Neural crest cell (in vitro differentiated cells): ENCODE measurements around the gene DLST. TPM values are rescaled to one million over a fixed set of nuclear protein-coding genes. Genes with fewer than 3 reads are reported as not detected.

ENCODE experiments used
- DNase-seq: peaks from one replicate; pipeline ENCODE4 v3.0.0; 2021; ENCODE audit warnings: low read depth, mixed read lengths, low spot score
- H3K27ac Mint-ChIP-seq: one replicate; pipeline ENCODE4 v1.8.0; 2021; ENCODE audit warnings: mild to moderate bottlenecking, mixed read lengths; ENCODE audit not compliant: unreplicated experiment
- H3K27me3 Mint-ChIP-seq: 2 replicates; pipeline ENCODE4 v1.8.0; 2021; ENCODE audit warnings: low read depth, mild to moderate bottlenecking, mixed read lengths
- H3K36me3 Mint-ChIP-seq: 2 replicates; pipeline ENCODE4 v1.8.0; 2021; ENCODE audit warnings: low read depth, mild to moderate bottlenecking, mixed read lengths
- H3K4me1 Mint-ChIP-seq: 2 replicates; pipeline ENCODE4 v1.8.0; 2021; ENCODE audit warnings: mixed read lengths
- H3K4me3 Mint-ChIP-seq: one replicate; pipeline ENCODE4 v1.8.0; 2021; ENCODE audit warnings: mild to moderate bottlenecking, mixed read lengths
- H3K9me3 Mint-ChIP-seq: 2 replicates; pipeline ENCODE4 v1.8.0; 2021; ENCODE audit warnings: mixed read lengths
- total RNA-seq: library from RNA; stranded (reverse); gene quantifications from 2 replicates; pipeline ENCODE4 v1.2.1, GENCODE V29; 2021
- TF ChIP-seq, protein P1 (sequence below): fragments of 200-600 bp; sonication (generic); conservative IDR thresholded peaks from 2 replicates; pipeline ENCODE4 v1.5.0; 2021; ENCODE audit warnings: antibody characterized with exemption, mild to moderate bottlenecking

The DLST gene
- total RNA-seq, 1 donor from 2014 or later = 97.4 TPM

DNA sequence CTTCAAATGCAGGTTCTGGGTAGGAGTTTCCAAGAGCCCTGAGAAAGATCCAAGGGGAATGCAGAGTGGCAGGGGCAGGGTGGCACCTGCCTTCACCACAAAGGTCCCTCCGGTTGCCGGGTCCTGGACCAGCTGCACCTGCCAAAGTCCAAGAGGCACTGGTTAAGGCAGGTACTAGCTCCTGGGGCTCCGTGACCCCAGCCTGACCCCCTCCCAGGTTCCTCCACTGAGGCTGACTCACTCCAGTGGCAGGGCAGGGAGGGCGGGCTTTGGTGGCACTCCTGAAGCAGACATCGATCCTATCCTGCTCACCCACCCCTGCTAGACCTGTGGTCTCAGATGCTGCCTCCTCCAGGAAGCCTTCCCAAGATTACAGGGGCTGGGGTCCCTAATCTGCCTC, 30.0 kb downstream of the DLST start:
- Mint-ChIP-seq H3K4me1 (peaks cover 4% of the 10 kb centered on the region), H3K9me3 (no peaks in the 10 kb centered on the region), H3K27me3 (no peaks in the 10 kb centered on the region), H3K27ac (no peak overlapping the region), H3K4me3 (no peak overlapping the region), H3K36me3 (no peaks in the 10 kb centered on the region)
- TF ChIP-seq, protein P1, sequence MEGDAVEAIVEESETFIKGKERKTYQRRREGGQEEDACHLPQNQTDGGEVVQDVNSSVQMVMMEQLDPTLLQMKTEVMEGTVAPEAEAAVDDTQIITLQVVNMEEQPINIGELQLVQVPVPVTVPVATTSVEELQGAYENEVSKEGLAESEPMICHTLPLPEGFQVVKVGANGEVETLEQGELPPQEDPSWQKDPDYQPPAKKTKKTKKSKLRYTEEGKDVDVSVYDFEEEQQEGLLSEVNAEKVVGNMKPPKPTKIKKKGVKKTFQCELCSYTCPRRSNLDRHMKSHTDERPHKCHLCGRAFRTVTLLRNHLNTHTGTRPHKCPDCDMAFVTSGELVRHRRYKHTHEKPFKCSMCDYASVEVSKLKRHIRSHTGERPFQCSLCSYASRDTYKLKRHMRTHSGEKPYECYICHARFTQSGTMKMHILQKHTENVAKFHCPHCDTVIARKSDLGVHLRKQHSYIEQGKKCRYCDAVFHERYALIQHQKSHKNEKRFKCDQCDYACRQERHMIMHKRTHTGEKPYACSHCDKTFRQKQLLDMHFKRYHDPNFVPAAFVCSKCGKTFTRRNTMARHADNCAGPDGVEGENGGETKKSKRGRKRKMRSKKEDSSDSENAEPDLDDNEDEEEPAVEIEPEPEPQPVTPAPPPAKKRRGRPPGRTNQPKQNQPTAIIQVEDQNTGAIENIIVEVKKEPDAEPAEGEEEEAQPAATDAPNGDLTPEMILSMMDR = no peak
- DNase-seq = no peak

DNA sequence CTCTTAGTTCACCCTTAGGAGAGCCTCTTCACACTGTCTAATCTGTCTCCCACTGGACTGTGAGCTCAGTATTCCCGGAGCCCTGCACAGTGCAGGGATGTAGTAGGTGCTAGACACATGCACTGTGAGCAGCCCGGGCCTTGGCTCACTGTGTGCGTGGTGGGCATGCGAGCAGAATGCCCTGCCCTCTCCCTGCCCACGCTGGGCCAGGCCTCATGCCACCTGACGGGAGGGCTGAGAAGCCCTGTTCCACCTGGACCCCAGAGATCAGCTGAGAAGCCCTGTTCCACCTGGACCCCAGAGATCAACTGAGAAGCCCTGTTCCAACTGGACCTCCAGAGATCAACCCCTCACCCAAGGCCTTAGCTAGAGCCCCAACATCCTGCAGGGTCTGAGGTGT, 30.4 kb downstream of the DLST start:
- Mint-ChIP-seq H3K9me3 (no peaks in the 10 kb centered on the region), H3K4me3 (no peak overlapping the region), H3K4me1 (peaks cover 4% of the 10 kb centered on the region), H3K36me3 (no peaks in the 10 kb centered on the region), H3K27ac (no peak overlapping the region), H3K27me3 (no peaks in the 10 kb centered on the region)
- no peak for DNase-seq
- TF ChIP-seq, protein P1 = no peak

DNA sequence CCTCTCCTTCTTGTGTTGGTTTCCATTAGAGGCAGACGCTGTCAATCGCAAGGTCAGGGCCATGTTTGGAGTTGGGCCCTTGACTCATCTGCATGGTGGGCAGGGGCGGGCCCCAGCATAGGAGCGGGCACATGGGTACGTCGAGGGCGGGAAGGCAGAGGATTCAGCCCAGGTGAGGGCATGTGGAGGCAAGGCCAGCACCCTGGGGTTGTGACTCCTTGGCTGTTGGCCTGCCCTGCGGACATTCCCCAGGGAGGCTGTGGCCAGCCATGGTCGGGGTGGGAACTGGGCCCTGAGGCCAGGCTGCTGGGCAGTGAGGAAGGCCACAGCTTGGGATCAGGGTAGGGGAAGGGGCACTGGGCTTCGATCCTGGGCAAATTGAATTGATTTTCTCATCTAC, 31.1 kb downstream of the DLST start:
- Mint-ChIP-seq H3K27me3 (no peaks in the 10 kb centered on the region), H3K4me1 (peaks cover 8% of the 10 kb centered on the region), H3K36me3 (no peaks in the 10 kb centered on the region), H3K27ac (no peak overlapping the region), H3K4me3 (no peak overlapping the region), H3K9me3 (no peaks in the 10 kb centered on the region)
- DNase-seq = no peak
- TF ChIP-seq, protein P1 = no peak

DNA sequence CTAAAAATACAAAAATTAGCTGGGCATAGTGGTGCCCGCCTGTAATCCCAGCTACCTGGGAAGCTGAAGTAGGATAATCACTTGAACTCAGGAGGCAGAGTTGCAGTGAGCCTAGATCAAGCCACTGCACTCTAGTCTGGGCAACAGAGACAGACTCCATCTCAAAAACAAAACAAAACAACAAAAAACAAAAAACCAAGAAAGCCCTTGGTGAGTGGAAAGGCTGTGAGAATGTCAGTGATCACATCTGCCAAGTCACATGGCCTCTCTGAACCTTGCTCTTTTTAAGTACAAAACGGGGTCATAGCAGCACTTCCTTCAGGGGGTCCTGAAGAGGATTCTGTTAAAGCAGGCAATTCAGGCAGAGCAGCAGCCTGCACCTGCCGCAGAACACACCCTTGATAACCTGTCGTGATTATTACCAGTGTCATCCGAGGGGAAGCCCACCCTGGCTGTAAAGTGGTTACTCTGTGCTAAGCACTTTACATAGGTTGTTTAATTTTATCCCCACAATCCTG, 31.7 kb downstream of the DLST start:
- Mint-ChIP-seq H3K4me3 (no peak overlapping the region), H3K36me3 (no peaks in the 10 kb centered on the region), H3K4me1 (peaks cover 8% of the 10 kb centered on the region), H3K27ac (no peak overlapping the region), H3K9me3 (no peaks in the 10 kb centered on the region), H3K27me3 (no peaks in the 10 kb centered on the region)
- TF ChIP-seq, protein P1 = no peak
- DNase-seq = no peak

DNA sequence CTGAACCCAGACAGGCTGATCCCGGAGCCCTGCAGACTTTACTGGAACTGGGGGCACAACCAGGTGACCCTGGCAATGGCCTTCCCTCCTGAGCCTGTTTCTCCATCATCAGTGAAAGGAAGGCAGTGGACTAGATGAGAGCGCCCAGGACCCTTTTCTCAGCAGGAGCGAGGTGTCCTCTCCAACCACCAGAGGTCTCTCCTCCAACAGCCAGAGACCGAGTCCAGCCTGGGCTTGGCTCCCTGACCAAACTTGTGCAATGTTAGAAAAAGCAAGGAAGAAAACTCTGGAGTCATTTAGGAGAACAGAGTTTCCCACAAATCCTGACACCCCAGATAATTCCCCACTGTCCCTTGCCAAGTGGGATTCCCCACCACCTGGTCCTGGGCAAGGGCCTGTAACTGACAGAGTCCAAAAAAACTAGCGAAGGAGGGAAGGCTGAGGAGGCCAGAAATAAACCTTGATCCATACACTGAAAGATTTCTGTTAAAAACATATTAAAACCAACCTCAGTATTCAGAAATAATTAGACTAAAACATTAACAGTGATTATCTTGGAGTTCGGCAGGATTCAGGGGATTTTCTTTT, 32.4 kb downstream of the DLST start:
- TF ChIP-seq, protein P1 = peak; percentile 69
- Mint-ChIP-seq H3K27ac (no peak overlapping the region), H3K27me3 (no peaks in the 10 kb centered on the region), H3K36me3 (no peaks in the 10 kb centered on the region), H3K4me1 (peaks cover 8% of the 10 kb centered on the region), H3K4me3 (no peak overlapping the region), H3K9me3 (no peaks in the 10 kb centered on the region)
- DNase-seq = peak; percentile 43
